CD4-positive, alpha-beta memory T cell (primary cell): ENCODE measurements around the gene EYA2. TPM values are rescaled to one million over a fixed set of nuclear protein-coding genes. Genes with fewer than 3 reads are reported as not detected.

ENCODE experiments used
- CTCF ChIA-PET: fragments of 350-600 bp; sonication (Branson Sonifier 250); formaldehyde crosslinking; loops from one replicate; lab custom pipeline; 2021; ENCODE audit warnings: inconsistent platforms; ENCODE audit not compliant: partially characterized antibody; lab: Charles Lee
- POLR2A ChIA-PET: fragments of 350-600 bp; sonication (Branson Sonifier 250); formaldehyde crosslinking; loops from one replicate; lab custom pipeline; 2021; ENCODE audit not compliant: partially characterized antibody; lab: Charles Lee
- DNase-seq, 5 donors: peaks; one replicate each; pipeline versions ENCODE4 v3.0.0 to v3.0.0-alpha.2; 2020 to 2022; ENCODE audit warnings: mixed read lengths in 1 of 5
- H3K27ac ChIP-seq: one replicate; pipeline ENCODE4 v1.7.0; 2013; ENCODE audit warnings: low read depth, low read length
- H3K27me3 ChIP-seq: 2 replicates; pipeline ENCODE4 v1.7.0; 2013; ENCODE audit warnings: mild to moderate bottlenecking, low read length, moderate library complexity; ENCODE audit not compliant: insufficient read depth
- H3K36me3 ChIP-seq: 2 replicates; pipeline ENCODE4 v1.7.0; 2013; ENCODE audit warnings: mild to moderate bottlenecking, low read length, moderate library complexity; ENCODE audit not compliant: insufficient read depth
- H3K4me1 ChIP-seq: 2 replicates; pipeline ENCODE4 v1.7.0; 2013; ENCODE audit warnings: mild to moderate bottlenecking, low read length, moderate library complexity; ENCODE audit not compliant: insufficient read depth
- H3K4me3 ChIP-seq, 2 donors: one replicate each; pipeline ENCODE4 v1.7.0; 2013; ENCODE audit warnings: low read length in 2 of 2, mild to moderate bottlenecking in 1 of 2
- H3K9me3 ChIP-seq, 2 donors: one replicate each; pipeline ENCODE4 v1.7.0; 2013; ENCODE audit warnings: low read length in 2 of 2, control low read depth in 1 of 2; ENCODE audit not compliant: control insufficient read depth in 1 of 2
- H3K27ac Mint-ChIP-seq, 7 donors: one replicate each; pipeline ENCODE4 v1.8.0; 2020 to 2021; ENCODE audit warnings: mixed read lengths in 7 of 7, mild to moderate bottlenecking in 6 of 7, inconsistent platforms in 3 of 7, moderate library complexity in 3 of 7
- H3K27me3 Mint-ChIP-seq, 2 donors: one replicate each; pipeline ENCODE4 v1.8.0; 2020 to 2021; ENCODE audit warnings: mixed read lengths in 2 of 2
- H3K36me3 Mint-ChIP-seq, 2 donors: one replicate each; pipeline ENCODE4 v1.8.0; 2020 to 2021; ENCODE audit warnings: mixed read lengths in 2 of 2, inconsistent platforms in 1 of 2, mild to moderate bottlenecking in 1 of 2
- H3K4me1 Mint-ChIP-seq, 4 donors: one replicate each; pipeline ENCODE4 v1.8.0; 2020 to 2021; ENCODE audit warnings: mixed read lengths in 4 of 4, mild to moderate bottlenecking in 1 of 4
- H3K4me3 Mint-ChIP-seq, 8 donors: one replicate each; pipeline ENCODE4 v1.8.0; 2020 to 2021; ENCODE audit warnings: mixed read lengths in 8 of 8, mild to moderate bottlenecking in 7 of 8, moderate library complexity in 6 of 8, inconsistent platforms in 3 of 8
- H3K9me3 Mint-ChIP-seq, 8 donors: one replicate each; pipeline ENCODE4 v1.8.0; 2020 to 2021; ENCODE audit warnings: mixed read lengths in 8 of 8, mild to moderate bottlenecking in 5 of 8, inconsistent platforms in 3 of 8, moderate library complexity in 1 of 8
- intact Hi-C: fragments of 100-400 bp; cut with micrococcal nuclease; formaldehyde crosslinking; loops from one replicate; pipeline ENCODE4 v1.15.1; 2023
- polyA plus RNA-seq, 2 donors: library from polyadenylated mRNA; unstranded; fragments of 300-500 nt; fragmentation: Illumina TruSeq; gene quantifications; one replicate each; pipeline ENCODE4 v1.2.3, GENCODE V29; 2021
- total RNA-seq, 2 experiments: library from RNA; stranded (reverse); gene quantifications; one replicate each; pipeline ENCODE4 v1.2.3, GENCODE V29; 2021

EYA2 gene
- total and polyA plus RNA-seq, 4 experiments from 2014 or later: not detected

GRCh38 chr20:47159166-47159565 is 264.5 kb downstream of the EYA2 start:
- H3K4me3 Mint-ChIP-seq: no peak overlapping the region
- Histone ChIP-seq H3K4me3 (no peak overlapping the region), H3K36me3 (no peaks in the 10 kb centered on the region), H3K27me3 (no peaks in the 10 kb centered on the region), H3K9me3 (no peaks in the 10 kb centered on the region), H3K4me1 (no peaks in the 10 kb centered on the region), H3K27ac (no peak overlapping the region)
- intact Hi-C loops: no loop called here
- ChIA-PET POLR2A (no interaction called here), CTCF (no interaction called here)
- no peak for DNase-seq
- no peaks in the 10 kb centered on the region for H3K36me3 Mint-ChIP-seq
- H3K27me3 Mint-ChIP-seq: peaks cover 5% of the 10 kb centered on the region in 2 donors
- peaks cover 0 to 4% (median 0%) of the 10 kb centered on the region in 8 donors for H3K9me3 Mint-ChIP-seq
- no peaks in the 10 kb centered on the region for H3K4me1 Mint-ChIP-seq
- no peak overlapping the region for H3K27ac Mint-ChIP-seq

GRCh38 chr20:47160240-47160639 is 265.6 kb downstream of the EYA2 start:
- H3K27me3 ChIP-seq: no peaks in the 10 kb centered on the region
- H3K27ac ChIP-seq: no peak overlapping the region
- no peak for DNase-seq
- H3K36me3 Mint-ChIP-seq: no peaks in the 10 kb centered on the region
- no peak overlapping the region for H3K4me3 ChIP-seq
- ChIA-PET CTCF (no interaction called here), POLR2A (no interaction called here)
- no peaks in the 10 kb centered on the region for H3K9me3 ChIP-seq
- H3K27me3 Mint-ChIP-seq: peaks cover 3 to 5% of the 10 kb centered on the region in 2 donors
- no peak overlapping the region for H3K27ac Mint-ChIP-seq
- no peaks in the 10 kb centered on the region for H3K36me3 ChIP-seq
- no peaks in the 10 kb centered on the region for H3K4me1 Mint-ChIP-seq
- H3K4me1 ChIP-seq: no peaks in the 10 kb centered on the region
- peaks cover 0 to 4% (median 0%) of the 10 kb centered on the region in 8 donors for H3K9me3 Mint-ChIP-seq
- H3K4me3 Mint-ChIP-seq: no peak overlapping the region
- intact Hi-C loops: no loop called here

DNA sequence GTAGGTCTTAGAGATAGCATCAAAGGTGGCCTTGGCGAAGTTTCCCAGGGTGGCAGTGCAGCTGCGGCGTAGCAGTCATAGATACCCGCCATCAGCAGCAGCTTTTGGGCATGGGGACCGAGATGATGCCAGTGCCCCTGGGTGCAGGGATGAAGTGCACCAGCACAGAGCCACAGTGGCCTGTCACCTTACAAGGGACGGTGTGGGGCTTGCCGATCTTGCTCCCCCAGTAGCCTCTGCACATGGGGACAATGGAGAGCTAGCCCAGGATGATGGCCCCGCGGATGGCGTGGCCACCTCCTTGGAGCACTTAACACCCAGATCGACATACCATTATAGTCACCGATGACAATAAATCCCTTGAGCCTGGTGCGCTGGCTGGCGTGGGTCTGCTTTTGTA is 266.3 kb downstream of the EYA2 start:
- no peak overlapping the region for H3K4me3 ChIP-seq
- ChIA-PET POLR2A (no interaction called here), CTCF (no interaction called here)
- no peaks in the 10 kb centered on the region for H3K36me3 ChIP-seq
- Mint-ChIP-seq H3K27ac (no peak overlapping the region), H3K36me3 (no peaks in the 10 kb centered on the region), H3K27me3 (peaks cover 3 to 4% of the 10 kb centered on the region in 2 donors), H3K4me3 (no peak overlapping the region), H3K9me3 (peaks cover 0 to 4% (median 0%) of the 10 kb centered on the region in 8 donors), H3K4me1 (no peaks in the 10 kb centered on the region)
- H3K4me1 ChIP-seq: no peaks in the 10 kb centered on the region
- intact Hi-C loops: no loop called here
- no peaks in the 10 kb centered on the region for H3K27me3 ChIP-seq
- DNase-seq: no peak
- no peak overlapping the region for H3K27ac ChIP-seq
- H3K9me3 ChIP-seq: no peaks in the 10 kb centered on the region

GRCh38 chr20:47161411-47161810 is 266.8 kb downstream of the EYA2 start:
- Histone ChIP-seq H3K36me3 (no peaks in the 10 kb centered on the region), H3K27ac (no peak overlapping the region), H3K9me3 (no peaks in the 10 kb centered on the region), H3K4me1 (no peaks in the 10 kb centered on the region), H3K27me3 (no peaks in the 10 kb centered on the region), H3K4me3 (no peak overlapping the region)
- H3K36me3 Mint-ChIP-seq: no peaks in the 10 kb centered on the region
- H3K27ac Mint-ChIP-seq: no peak overlapping the region
- POLR2A ChIA-PET: no interaction called here
- DNase-seq: no peak
- intact Hi-C loops: no loop called here
- H3K27me3 Mint-ChIP-seq: peaks cover 3 to 4% of the 10 kb centered on the region in 2 donors
- H3K4me1 Mint-ChIP-seq: no peaks in the 10 kb centered on the region
- peaks cover 0 to 4% (median 0%) of the 10 kb centered on the region in 8 donors for H3K9me3 Mint-ChIP-seq
- H3K4me3 Mint-ChIP-seq: no peak overlapping the region
- CTCF ChIA-PET: no interaction called here

DNA sequence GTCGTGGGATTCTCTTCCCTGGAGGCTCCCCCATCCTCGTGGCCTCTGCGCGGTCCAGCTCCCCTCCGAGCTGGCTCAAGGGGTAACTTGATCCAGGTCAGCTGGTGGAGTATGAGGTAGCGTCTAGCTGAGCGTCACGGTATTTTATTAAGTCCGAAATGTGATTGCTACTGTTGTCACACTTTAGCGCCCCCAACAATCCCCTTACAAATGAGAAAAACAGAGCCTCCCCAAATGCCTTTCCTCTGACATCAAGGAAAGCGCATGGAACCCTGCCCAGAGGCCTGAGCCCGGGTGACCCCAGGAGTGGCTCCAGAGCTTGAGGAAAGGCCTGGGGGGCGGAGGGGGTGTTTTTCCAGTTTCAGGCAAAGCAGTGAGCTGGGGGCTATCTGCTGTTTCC is 269.5 kb downstream of the EYA2 start:
- intact Hi-C loops: no loop called here
- H3K27ac ChIP-seq: no peak overlapping the region
- H3K4me1 ChIP-seq: no peaks in the 10 kb centered on the region
- no peaks in the 10 kb centered on the region for H3K9me3 ChIP-seq
- Mint-ChIP-seq H3K27me3 (peaks cover 3 to 12% of the 10 kb centered on the region in 2 donors), H3K4me1 (no peaks in the 10 kb centered on the region), H3K27ac (no peak overlapping the region), H3K4me3 (no peak overlapping the region), H3K9me3 (peaks cover 0 to 4% (median 0%) of the 10 kb centered on the region in 8 donors), H3K36me3 (no peaks in the 10 kb centered on the region)
- no peak for DNase-seq
- H3K27me3 ChIP-seq: no peaks in the 10 kb centered on the region
- H3K4me3 ChIP-seq: no peak overlapping the region
- H3K36me3 ChIP-seq: no peaks in the 10 kb centered on the region
- CTCF ChIA-PET: no interaction called here
- POLR2A ChIA-PET: no interaction called here

DNA sequence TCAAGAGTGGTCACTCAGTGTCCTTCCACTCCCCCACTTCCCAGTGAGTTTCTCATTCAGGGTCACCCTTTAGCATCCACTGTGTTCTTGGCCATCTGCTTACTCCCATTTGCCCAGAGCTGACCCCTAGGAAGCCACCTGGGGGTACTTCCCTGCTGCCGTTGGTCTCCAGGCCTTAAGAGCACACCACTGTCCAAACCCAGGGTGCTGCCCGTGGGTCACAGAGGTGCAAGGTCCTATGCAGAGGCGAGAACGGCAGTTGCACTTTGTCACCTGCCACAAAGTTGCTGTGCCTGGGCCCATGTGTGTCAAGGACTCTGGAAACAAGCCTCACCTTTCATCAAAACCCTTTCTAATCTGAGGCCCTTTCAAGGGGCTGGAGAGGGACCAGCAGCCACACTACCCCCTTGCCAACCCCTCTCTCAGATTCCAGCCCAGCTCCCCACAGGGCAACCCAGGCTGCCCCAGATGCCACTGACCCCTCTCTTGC is 270.8 kb downstream of the EYA2 start:
- no peak overlapping the region for H3K4me3 Mint-ChIP-seq
- intact Hi-C loops: no loop called here
- no peaks in the 10 kb centered on the region for H3K36me3 Mint-ChIP-seq
- Histone ChIP-seq H3K27ac (no peak overlapping the region), H3K4me3 (no peak overlapping the region), H3K4me1 (no peaks in the 10 kb centered on the region), H3K27me3 (no peaks in the 10 kb centered on the region), H3K36me3 (no peaks in the 10 kb centered on the region), H3K9me3 (no peaks in the 10 kb centered on the region)
- H3K27ac Mint-ChIP-seq: no peak overlapping the region
- ChIA-PET POLR2A (no interaction called here), CTCF (no interaction called here)
- peaks cover 6 to 14% of the 10 kb centered on the region in 2 donors for H3K27me3 Mint-ChIP-seq
- H3K9me3 Mint-ChIP-seq: peaks cover 0 to 4% (median 0%) of the 10 kb centered on the region in 8 donors
- no peak for DNase-seq
- no peaks in the 10 kb centered on the region for H3K4me1 Mint-ChIP-seq

DNA sequence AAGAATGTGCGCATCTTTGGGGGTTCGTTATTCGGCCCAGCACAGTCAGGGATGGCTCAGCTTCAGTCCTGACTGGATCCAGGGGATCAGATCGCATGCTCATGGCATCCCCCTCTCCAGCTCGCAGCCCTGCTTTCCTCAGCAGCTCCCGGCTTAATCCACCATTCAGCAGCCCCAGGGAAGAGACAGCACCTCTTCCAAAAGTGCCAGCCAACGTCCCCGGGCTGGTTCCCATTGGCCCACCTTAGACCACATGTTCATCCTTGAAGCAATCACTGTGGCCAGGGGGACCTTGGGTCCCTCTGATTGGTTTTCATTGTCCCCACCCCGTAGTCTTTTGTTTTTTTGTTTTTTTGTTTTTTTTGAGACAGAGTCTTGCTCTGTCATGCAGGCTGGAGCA is 273.2 kb downstream of the EYA2 start:
- Histone ChIP-seq H3K9me3 (no peaks in the 10 kb centered on the region), H3K36me3 (no peaks in the 10 kb centered on the region), H3K4me3 (no peak overlapping the region), H3K27me3 (no peaks in the 10 kb centered on the region), H3K4me1 (no peaks in the 10 kb centered on the region), H3K27ac (no peak overlapping the region)
- ChIA-PET CTCF (no interaction called here), POLR2A (no interaction called here)
- H3K4me1 Mint-ChIP-seq: no peaks in the 10 kb centered on the region
- H3K36me3 Mint-ChIP-seq: no peaks in the 10 kb centered on the region
- no peak for DNase-seq
- H3K27me3 Mint-ChIP-seq: peaks cover 6 to 23% of the 10 kb centered on the region in 2 donors
- peaks cover 0 to 4% (median 0%) of the 10 kb centered on the region in 8 donors for H3K9me3 Mint-ChIP-seq
- no peak overlapping the region for H3K4me3 Mint-ChIP-seq
- intact Hi-C loops: no loop called here
- no peak overlapping the region for H3K27ac Mint-ChIP-seq

DNA sequence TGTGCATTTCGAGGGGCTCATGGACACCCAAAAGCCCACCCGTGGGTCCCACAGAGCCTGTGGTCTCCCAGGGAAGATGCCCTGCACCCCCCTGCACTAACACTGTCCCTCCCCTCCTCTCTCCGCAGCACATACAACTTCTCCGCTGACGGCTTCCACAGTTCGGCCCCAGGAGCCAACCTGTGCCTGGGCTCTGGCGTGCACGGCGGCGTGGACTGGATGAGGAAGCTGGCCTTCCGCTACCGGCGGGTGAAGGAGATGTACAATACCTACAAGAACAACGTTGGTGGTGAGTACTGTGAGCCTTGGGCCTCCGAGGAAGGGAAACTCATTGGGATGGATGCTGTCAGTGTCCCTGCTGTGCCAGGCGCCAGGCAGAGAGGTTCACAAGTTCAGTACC is 277.9 kb downstream of the EYA2 start:
- Mint-ChIP-seq H3K9me3 (peaks cover 0 to under 1% (median 0%) of the 10 kb centered on the region in 8 donors), H3K27ac (no peak overlapping the region), H3K4me1 (peaks cover 0 to 2% (median 0%) of the 10 kb centered on the region in 4 donors), H3K36me3 (no peaks in the 10 kb centered on the region), H3K4me3 (no peak overlapping the region), H3K27me3 (peaks cover 7 to 27% of the 10 kb centered on the region in 2 donors)
- H3K9me3 ChIP-seq: no peaks in the 10 kb centered on the region
- peaks cover 4% of the 10 kb centered on the region for H3K27me3 ChIP-seq
- H3K4me3 ChIP-seq: no peak overlapping the region
- ChIA-PET CTCF (no interaction called here), POLR2A (no interaction called here)
- intact Hi-C loops: no loop called here
- no peak for DNase-seq
- H3K4me1 ChIP-seq: no peaks in the 10 kb centered on the region
- H3K36me3 ChIP-seq: no peaks in the 10 kb centered on the region
- no peak overlapping the region for H3K27ac ChIP-seq
